Limb (tissue), 2 donors: Measurements from ENCODE around the gene EPOP.

ENCODE experiments used
- DNase-seq, 2 donors: peaks; one replicate each; pipeline ENCODE4 v3.0.0-alpha.2; 2016; ENCODE audit errors: extremely low spot score in 2 of 2

EPOP gene

GRCh38 chr17:38705803-38706504 lies 31.2 kb upstream of the EPOP start:
- DNase-seq, result peak; percentile 16 to 68

- no peak for DNase-seq
These were observed 30.7 kb upstream of the EPOP start for GRCh38 chr17:38705523-38705802.

- peak; percentile 86 to 88 for DNase-seq
These were observed 30.1 kb upstream of the EPOP start, which contains the start of gene MLLT6 for GRCh38 chr17:38704606-38705522. Gene MLLT6, plus strand, starts transcription at chr17:38705273. Its CDS starts 360 bp downstream, at chr17:38705633.

- DNase-seq, result peak; percentile 54 to 78
These were observed 29.2 kb upstream of the EPOP start for GRCh38 chr17:38703742-38704605.

- DNase-seq, result no peak
These were observed 28.4 kb upstream of the EPOP start for GRCh38 chr17:38702916-38703741.

- DNase-seq, result peak; percentile 73 to 92
These were observed 27.6 kb upstream of the EPOP start for GRCh38 chr17:38702166-38702915.

GRCh38 chr17:38701504-38702165 lies 26.9 kb upstream of the EPOP start:
- peak in 1 of 2 donors; percentile 15 for DNase-seq

- DNase-seq, result no peak
These were observed 24.0 kb upstream of the EPOP start for GRCh38 chr17:38698760-38699159.

- DNase-seq, result no peak
These were observed 22.5 kb upstream of the EPOP start for GRCh38 chr17:38697061-38697820.

- DNase-seq, result peak; percentile 64 to 68
These were observed 19.1 kb upstream of the EPOP start for GRCh38 chr17:38693700-38694329.

GRCh38 chr17:38691154-38691553 lies 16.4 kb upstream of the EPOP start:
- DNase-seq, result no peak

- DNase-seq, result no peak
These were observed 15.6 kb upstream of the EPOP start for GRCh38 chr17:38690386-38690785.

GRCh38 chr17:38687286-38687685 lies 12.5 kb upstream of the EPOP start:
- DNase-seq, result no peak

GRCh38 chr17:38685491-38685890 lies 10.7 kb upstream of the EPOP start:
- DNase-seq, result no peak

- no peak for DNase-seq
These were observed 6.3 kb upstream of the EPOP start for GRCh38 chr17:38681096-38681495.

- no peak for DNase-seq
These were observed 3.1 kb upstream of the EPOP start for GRCh38 chr17:38677819-38678218.

GRCh38 chr17:38676706-38677504 lies 2.1 kb upstream of the EPOP start:
- peak; percentile 60 to 86 for DNase-seq
